ENCODE measurements around the gene NUDT14.

GRCh38 chr14:105204206-105204930 is 23.3 kb upstream of the NUDT14 start:
- TF ChIP-seq CTCF (IDR thresholded peaks at IDR 0.05; ENCODE audit: low read depth, low read length) (no peak), POLR2A (IDR thresholded peaks at IDR 0.05; ENCODE audit: extremely low read depth, insufficient read length) (no peak), MAX (IDR thresholded peaks at IDR 0.05; ENCODE audit: low read depth, low read length) (no peak)

All from NB4 (cell line).